ENCODE results near the gene GLDC. TPM values are rescaled to one million over a fixed set of nuclear protein-coding genes. Genes with fewer than 3 reads are reported as not detected.

The GLDC gene
- total and polyA plus RNA-seq, 4 donors: 26.7 to 102 (median 59.3) TPM

GRCh38 chr9:6590334-6590733, 55.2 kb downstream of the GLDC start:
- Histone ChIP-seq H3K9ac (ENCODE audit: low read depth in 1 of 2, low read length in 2 of 2) (no peak overlapping the region), H3K27ac (ENCODE audit: low read depth in 1 of 2, low read length in 2 of 2) (no peak overlapping the region), H3K27me3 (ENCODE audit: control insufficient read depth in 4 of 4, insufficient read depth in 4 of 4, low read length in 3 of 4) (no peaks in the 10 kb centered on the region), H3K4me1 (ENCODE audit: control insufficient read depth in 4 of 4, insufficient read depth in 4 of 4, low read length in 3 of 4) (no peaks in the 10 kb centered on the region), H3K9me3 (ENCODE audit: control insufficient read depth in 4 of 4, low read length in 3 of 4) (no peaks in the 10 kb centered on the region), H3K4me3 (ENCODE audit: low read depth in 1 of 3, low read length in 3 of 3) (no peak overlapping the region), H3K36me3 (ENCODE audit: control insufficient read depth in 4 of 4, insufficient read depth in 3 of 4, low read depth in 1 of 4, low read length in 3 of 4) (peaks cover 10 to 70% (median 44%) of the 10 kb centered on the region in 4 donors)
- 77% methylated on average over 2 of the region's 2 CpGs for WGBS
- no peak for DNase-seq (ENCODE audit: low spot score)
- TF ChIP-seq NR2F2 (IDR thresholded peaks at IDR 0.05) (no peak), FOXA1 (IDR thresholded peaks at IDR 0.05) (no peak), HNF4G (IDR thresholded peaks at IDR 0.05) (no peak), YY1 (IDR thresholded peaks at IDR 0.05) (no peak), HNF4A (conservative IDR thresholded peaks at IDR 0.05) (no peak), JUND (IDR thresholded peaks at IDR 0.05) (no peak), EGR1 (IDR thresholded peaks at IDR 0.05; ENCODE audit: low read depth in 2 of 2) (no peak)
- TF ChIP-seq, protein P1, sequence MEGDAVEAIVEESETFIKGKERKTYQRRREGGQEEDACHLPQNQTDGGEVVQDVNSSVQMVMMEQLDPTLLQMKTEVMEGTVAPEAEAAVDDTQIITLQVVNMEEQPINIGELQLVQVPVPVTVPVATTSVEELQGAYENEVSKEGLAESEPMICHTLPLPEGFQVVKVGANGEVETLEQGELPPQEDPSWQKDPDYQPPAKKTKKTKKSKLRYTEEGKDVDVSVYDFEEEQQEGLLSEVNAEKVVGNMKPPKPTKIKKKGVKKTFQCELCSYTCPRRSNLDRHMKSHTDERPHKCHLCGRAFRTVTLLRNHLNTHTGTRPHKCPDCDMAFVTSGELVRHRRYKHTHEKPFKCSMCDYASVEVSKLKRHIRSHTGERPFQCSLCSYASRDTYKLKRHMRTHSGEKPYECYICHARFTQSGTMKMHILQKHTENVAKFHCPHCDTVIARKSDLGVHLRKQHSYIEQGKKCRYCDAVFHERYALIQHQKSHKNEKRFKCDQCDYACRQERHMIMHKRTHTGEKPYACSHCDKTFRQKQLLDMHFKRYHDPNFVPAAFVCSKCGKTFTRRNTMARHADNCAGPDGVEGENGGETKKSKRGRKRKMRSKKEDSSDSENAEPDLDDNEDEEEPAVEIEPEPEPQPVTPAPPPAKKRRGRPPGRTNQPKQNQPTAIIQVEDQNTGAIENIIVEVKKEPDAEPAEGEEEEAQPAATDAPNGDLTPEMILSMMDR (IDR thresholded peaks at IDR 0.05; ENCODE audit: low read depth, low read length, missing input control): no peak

DNA sequence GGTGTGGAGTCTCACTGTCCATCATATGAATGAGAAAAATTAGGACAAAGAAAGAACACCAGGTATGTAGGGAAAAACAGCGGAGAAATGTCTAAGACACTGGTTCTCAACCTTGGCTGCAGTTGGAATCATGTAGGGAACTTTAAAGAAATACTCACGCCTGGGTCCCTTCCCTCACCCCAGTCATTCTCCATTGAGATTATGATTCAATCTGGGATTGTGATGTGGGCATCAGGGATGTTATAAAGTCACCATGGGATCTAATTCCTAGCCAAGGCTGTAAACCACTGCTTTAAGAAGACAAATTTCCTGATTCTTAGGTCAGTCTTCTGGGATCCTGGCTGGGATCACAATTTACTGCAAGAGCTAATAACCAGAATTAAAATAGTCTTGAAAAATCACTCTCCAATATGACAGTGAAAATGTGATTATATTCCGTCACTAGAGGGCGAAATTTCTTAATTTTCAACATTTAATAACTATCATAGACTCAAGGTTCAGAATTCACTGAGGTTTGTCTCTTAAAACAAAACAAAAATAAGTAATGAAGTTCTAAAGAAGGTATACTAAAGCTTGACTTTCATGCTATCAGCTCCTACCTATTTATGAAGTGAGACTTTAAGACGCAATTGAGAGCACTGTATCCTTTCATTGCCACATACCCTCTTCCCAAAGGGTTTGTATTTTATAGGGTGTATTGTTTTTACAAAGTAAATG, 60.5 kb downstream of the GLDC start:
- Histone ChIP-seq H3K9me3 (ENCODE audit: control insufficient read depth in 4 of 4, low read length in 3 of 4) (no peaks in the 10 kb centered on the region), H3K4me3 (ENCODE audit: low read depth in 1 of 3, low read length in 3 of 3) (no peak overlapping the region), H3K9ac (ENCODE audit: low read depth in 1 of 2, low read length in 2 of 2) (no peak overlapping the region), H3K36me3 (ENCODE audit: control insufficient read depth in 4 of 4, insufficient read depth in 3 of 4, low read depth in 1 of 4, low read length in 3 of 4) (peaks cover 6 to 63% (median 48%) of the 10 kb centered on the region in 4 donors), H3K27ac (ENCODE audit: low read depth in 1 of 2, low read length in 2 of 2) (no peak overlapping the region), H3K4me1 (ENCODE audit: control insufficient read depth in 4 of 4, insufficient read depth in 4 of 4, low read length in 3 of 4) (no peaks in the 10 kb centered on the region), H3K27me3 (ENCODE audit: control insufficient read depth in 4 of 4, insufficient read depth in 4 of 4, low read length in 3 of 4) (no peaks in the 10 kb centered on the region)
- DNase-seq (ENCODE audit: low spot score): no peak
- WGBS: 69% methylated on average over 5 of the region's 5 CpGs
- TF ChIP-seq, protein P2, sequence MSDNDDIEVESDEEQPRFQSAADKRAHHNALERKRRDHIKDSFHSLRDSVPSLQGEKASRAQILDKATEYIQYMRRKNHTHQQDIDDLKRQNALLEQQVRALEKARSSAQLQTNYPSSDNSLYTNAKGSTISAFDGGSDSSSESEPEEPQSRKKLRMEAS (IDR thresholded peaks at IDR 0.05): no peak
- TF ChIP-seq RAD21 (IDR thresholded peaks at IDR 0.05): peak; percentile 71 to 81
- TF ChIP-seq, protein P1 (IDR thresholded peaks at IDR 0.05; ENCODE audit: low read depth, low read length, missing input control): peak; percentile 44
- no peak for TF ChIP-seq NR2F2 (IDR thresholded peaks at IDR 0.05)
- TF ChIP-seq, protein P3, sequence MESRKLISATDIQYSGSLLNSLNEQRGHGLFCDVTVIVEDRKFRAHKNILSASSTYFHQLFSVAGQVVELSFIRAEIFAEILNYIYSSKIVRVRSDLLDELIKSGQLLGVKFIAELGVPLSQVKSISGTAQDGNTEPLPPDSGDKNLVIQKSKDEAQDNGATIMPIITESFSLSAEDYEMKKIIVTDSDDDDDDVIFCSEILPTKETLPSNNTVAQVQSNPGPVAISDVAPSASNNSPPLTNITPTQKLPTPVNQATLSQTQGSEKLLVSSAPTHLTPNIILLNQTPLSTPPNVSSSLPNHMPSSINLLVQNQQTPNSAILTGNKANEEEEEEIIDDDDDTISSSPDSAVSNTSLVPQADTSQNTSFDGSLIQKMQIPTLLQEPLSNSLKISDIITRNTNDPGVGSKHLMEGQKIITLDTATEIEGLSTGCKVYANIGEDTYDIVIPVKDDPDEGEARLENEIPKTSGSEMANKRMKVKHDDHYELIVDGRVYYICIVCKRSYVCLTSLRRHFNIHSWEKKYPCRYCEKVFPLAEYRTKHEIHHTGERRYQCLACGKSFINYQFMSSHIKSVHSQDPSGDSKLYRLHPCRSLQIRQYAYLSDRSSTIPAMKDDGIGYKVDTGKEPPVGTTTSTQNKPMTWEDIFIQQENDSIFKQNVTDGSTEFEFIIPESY (IDR thresholded peaks at IDR 0.05): no peak
- no peak for TF ChIP-seq YY1 (IDR thresholded peaks at IDR 0.05)
- TF ChIP-seq FOXA1 (IDR thresholded peaks at IDR 0.05): no peak

Data from liver (tissue), 9 donors.